Neural cell (in vitro differentiated cells): ENCODE results near the gene KRTAP10-6. TPM values are rescaled to one million over a fixed set of nuclear protein-coding genes. Genes with fewer than 3 reads are reported as not detected.

Experiments used
- H2AFZ ChIP-seq: fragments of 200-600, 300-800 bp; sonication (generic), shearing (Covaris generic); 2 replicates; pipeline ENCODE4 v1.6.0; 2014; ENCODE audit warnings: low read depth, mild to moderate bottlenecking, antibody characterized with exemption, low read length, moderate library complexity
- H3F3A ChIP-seq: fragments of 200-600 bp; shearing (Covaris generic); 2 replicates; pipeline ENCODE4 v1.6.1; 2016; ENCODE audit warnings: mild to moderate bottlenecking, moderate library complexity, mixed read lengths, antibody characterized with exemption, low read length; ENCODE audit not compliant: insufficient read depth, poor library complexity, severe bottlenecking
- H3K27ac ChIP-seq: fragments of 200-600, 300-800 bp; sonication (generic), shearing (Covaris generic); 2 replicates; pipeline ENCODE4 v1.5.1; 2014; ENCODE audit warnings: mild to moderate bottlenecking, low read length, moderate library complexity
- H3K27me3 ChIP-seq: fragments of 300-800, 200-600 bp; sonication (generic), shearing (Covaris generic); 2 replicates; pipeline ENCODE4 v1.6.0; 2014; ENCODE audit warnings: mild to moderate bottlenecking, low read depth, low read length, moderate library complexity; ENCODE audit not compliant: insufficient read depth
- H3K36me3 ChIP-seq: fragments of 300-800, 200-600 bp; sonication (generic), shearing (Covaris generic); 2 replicates; pipeline ENCODE4 v1.5.1; 2014; ENCODE audit warnings: mild to moderate bottlenecking, antibody characterized with exemption, low read length, moderate library complexity; ENCODE audit not compliant: insufficient read depth
- H3K4me2 ChIP-seq: fragments of 300-800, 200-600 bp; sonication (generic), shearing (Covaris generic); 2 replicates; pipeline ENCODE4 v1.6.0; 2014; ENCODE audit warnings: mild to moderate bottlenecking, low read length
- H3K4me3 ChIP-seq: fragments of 300-800, 200-600 bp; sonication (generic), shearing (Covaris generic); 2 replicates; pipeline ENCODE4 v1.5.1; 2014; ENCODE audit warnings: mild to moderate bottlenecking, low read length, moderate library complexity
- H3K79me2 ChIP-seq: fragments of 200-600 bp; shearing (Covaris generic); replicated peaks from 2 replicates; pipeline ENCODE4 v1.6.0; 2014; ENCODE audit warnings: mild to moderate bottlenecking, low read length, moderate library complexity; ENCODE audit not compliant: insufficient read depth
- H3K9ac ChIP-seq: fragments of 300-800, 200-600 bp; sonication (generic), shearing (Covaris generic); 2 replicates; pipeline ENCODE4 v1.6.1; 2016; ENCODE audit warnings: mild to moderate bottlenecking, low read length, mixed read lengths
- H3K9me2 ChIP-seq: fragments of 200-600 bp; shearing (Covaris generic); 2 replicates; pipeline ENCODE4 v1.6.1; 2016; ENCODE audit warnings: mild to moderate bottlenecking, low read length, mixed read lengths; ENCODE audit not compliant: insufficient read depth
- H3K9me3 ChIP-seq: fragments of 200-600, 300-800 bp; sonication (generic), shearing (Covaris generic); 2 replicates; pipeline ENCODE4 v1.6.1; 2016; ENCODE audit warnings: mild to moderate bottlenecking, mixed run types, low read length, moderate library complexity, mixed read lengths
- H4K20me1 ChIP-seq: fragments of 200-600 bp; shearing (Covaris generic); 2 replicates; pipeline ENCODE4 v1.6.1; 2016; ENCODE audit warnings: mild to moderate bottlenecking, mixed run types; ENCODE audit not compliant: insufficient read depth
- EP300 ChIP-seq: fragments of 450-650 bp; conservative IDR thresholded peaks from 2 replicates; pipeline ENCODE4 v1.6.1; 2014; ENCODE audit warnings: antibody characterized with exemption, mild to moderate bottlenecking, moderate library complexity; ENCODE audit not compliant: poor library complexity, severe bottlenecking
- EZH2 ChIP-seq: fragments of 200-600, 300-800 bp; shearing (Covaris generic), sonication (generic); IDR thresholded peaks from 2 replicates; pipeline ENCODE4 v1.6.1; 2014; ENCODE audit warnings: antibody characterized with exemption, low read length, borderline replicate concordance, mild to moderate bottlenecking; ENCODE audit not compliant: insufficient read depth, poor library complexity, severe bottlenecking
- MXI1 ChIP-seq: fragments of 450-650 bp; conservative IDR thresholded peaks from 2 replicates; pipeline ENCODE4 v1.6.1; 2014; ENCODE audit warnings: antibody characterized with exemption, mild to moderate bottlenecking; ENCODE audit not compliant: poor library complexity, severe bottlenecking
- POLR2AphosphoS5 ChIP-seq: IDR thresholded peaks from 2 replicates; pipeline ENCODE4 v1.6.1; 2012
- RAD21 ChIP-seq: fragments of 450-650 bp; conservative IDR thresholded peaks from 2 replicates; pipeline ENCODE4 v1.6.1; 2014; ENCODE audit warnings: antibody characterized with exemption, mild to moderate bottlenecking, moderate library complexity
- REST ChIP-seq: IDR thresholded peaks from 2 replicates; pipeline ENCODE4 v1.6.1; 2012; ENCODE audit warnings: borderline replicate concordance
- SMC3 ChIP-seq: fragments of 450-650 bp; conservative IDR thresholded peaks from 2 replicates; pipeline ENCODE4 v1.6.1; 2014; ENCODE audit warnings: antibody characterized with exemption, mild to moderate bottlenecking, moderate library complexity; ENCODE audit not compliant: poor library complexity
- TAF1 ChIP-seq: IDR thresholded peaks from 2 replicates; pipeline ENCODE4 v1.6.1; 2012; ENCODE audit warnings: low read depth
- polyA plus RNA-seq: library from polyadenylated mRNA; depleted of rRNA; stranded (reverse); fragments of >200 nt; gene quantifications from 2 replicates; pipeline ENCODE4 v1.2.3, GENCODE V29; 2014
- TF ChIP-seq, protein P1 (sequence below): fragments of 450-650 bp; IDR thresholded peaks from 2 replicates; pipeline ENCODE4 v1.5.1; 2014; ENCODE audit warnings: antibody characterized with exemption, mild to moderate bottlenecking, moderate library complexity; ENCODE audit not compliant: poor library complexity, severe bottlenecking

The KRTAP10-6 gene
- polyA plus RNA-seq, 1 donor from 2014 or later, result not detected

GRCh38 chr21:44599264-44600029 lies 7.1 kb upstream of the KRTAP10-6 start:
- no peak overlapping the region for H3K4me3 ChIP-seq

DNA sequence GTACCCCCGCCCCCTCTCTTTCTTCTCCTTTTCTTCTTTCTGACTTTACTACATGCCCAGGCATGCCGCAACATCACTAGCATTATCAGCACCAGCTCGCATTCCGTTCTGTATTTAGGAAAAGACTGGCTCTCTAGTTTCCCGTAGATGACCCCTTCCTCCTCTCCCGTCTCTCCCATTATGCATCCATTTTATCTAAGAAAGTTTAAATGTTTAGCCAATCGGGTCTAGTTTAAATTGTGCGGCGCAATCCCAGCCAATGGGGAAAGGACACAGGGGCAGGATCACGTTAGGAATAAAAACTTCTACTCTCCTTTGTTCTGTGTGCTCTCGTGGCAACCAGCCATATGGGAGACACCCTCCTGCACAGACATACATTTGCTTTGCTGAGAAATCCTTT lies 5.8 kb upstream of the KRTAP10-6 start:
- H3K79me2 ChIP-seq, result no peaks in the 10 kb centered on the region
- no peak overlapping the region for H3K27ac ChIP-seq
- H3K27me3 ChIP-seq, result no peaks in the 10 kb centered on the region
- H3K9me3 ChIP-seq, result no peaks in the 10 kb centered on the region
- no peaks in the 10 kb centered on the region for H4K20me1 ChIP-seq
- H3K9me2 ChIP-seq, result no peaks in the 10 kb centered on the region
- no peak overlapping the region for H3K9ac ChIP-seq
- H2AFZ ChIP-seq, result no peak overlapping the region
- no peak overlapping the region for H3K4me3 ChIP-seq
- no peaks in the 10 kb centered on the region for H3K36me3 ChIP-seq
- H3K4me2 ChIP-seq, result no peak overlapping the region
- H3F3A ChIP-seq, result no peaks in the 10 kb centered on the region
- TF ChIP-seq POLR2AphosphoS5 (no peak), MXI1 (no peak), SMC3 (no peak), EP300 (no peak), RAD21 (no peak), EZH2 (no peak)
- TF ChIP-seq, protein P1, sequence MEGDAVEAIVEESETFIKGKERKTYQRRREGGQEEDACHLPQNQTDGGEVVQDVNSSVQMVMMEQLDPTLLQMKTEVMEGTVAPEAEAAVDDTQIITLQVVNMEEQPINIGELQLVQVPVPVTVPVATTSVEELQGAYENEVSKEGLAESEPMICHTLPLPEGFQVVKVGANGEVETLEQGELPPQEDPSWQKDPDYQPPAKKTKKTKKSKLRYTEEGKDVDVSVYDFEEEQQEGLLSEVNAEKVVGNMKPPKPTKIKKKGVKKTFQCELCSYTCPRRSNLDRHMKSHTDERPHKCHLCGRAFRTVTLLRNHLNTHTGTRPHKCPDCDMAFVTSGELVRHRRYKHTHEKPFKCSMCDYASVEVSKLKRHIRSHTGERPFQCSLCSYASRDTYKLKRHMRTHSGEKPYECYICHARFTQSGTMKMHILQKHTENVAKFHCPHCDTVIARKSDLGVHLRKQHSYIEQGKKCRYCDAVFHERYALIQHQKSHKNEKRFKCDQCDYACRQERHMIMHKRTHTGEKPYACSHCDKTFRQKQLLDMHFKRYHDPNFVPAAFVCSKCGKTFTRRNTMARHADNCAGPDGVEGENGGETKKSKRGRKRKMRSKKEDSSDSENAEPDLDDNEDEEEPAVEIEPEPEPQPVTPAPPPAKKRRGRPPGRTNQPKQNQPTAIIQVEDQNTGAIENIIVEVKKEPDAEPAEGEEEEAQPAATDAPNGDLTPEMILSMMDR, result no peak

More at GRCh38 chr21:44599264-44600029, 7.1 kb upstream of the KRTAP10-6 start:
- Histone ChIP-seq H3K9ac (no peak overlapping the region), H3K79me2 (no peaks in the 10 kb centered on the region), H3K9me2 (no peaks in the 10 kb centered on the region), H3K27me3 (no peaks in the 10 kb centered on the region), H3K9me3 (peaks cover 4% of the 10 kb centered on the region), H3K4me2 (no peak overlapping the region), H3K27ac (no peak overlapping the region), H4K20me1 (no peaks in the 10 kb centered on the region), H3F3A (no peaks in the 10 kb centered on the region), H3K36me3 (no peaks in the 10 kb centered on the region), H2AFZ (no peak overlapping the region)
- TF ChIP-seq REST, result no peak
- TF ChIP-seq EZH2, result no peak
- no peak for TF ChIP-seq EP300
- no peak for TF ChIP-seq RAD21
- TF ChIP-seq, protein P1, result no peak
- no peak for TF ChIP-seq SMC3
- no peak for TF ChIP-seq MXI1
- no peak for TF ChIP-seq POLR2AphosphoS5
- no peak for TF ChIP-seq TAF1
